KMS-11 (cell line): ENCODE measurements around the gene TBCE.
"Not testable (repeated sequence)": the region's sequence is repeated elsewhere in the genome, so short reads cannot be mapped to it uniquely, and the experiment has no call there.

Source experiments
- H2AFZ ChIP-seq: fragments of 200-600 bp; sonication (generic); 2 replicates; pipeline ENCODE4 v1.6.1; 2016; ENCODE audit warnings: antibody characterized with exemption, mixed run types, low read depth
- H3K27ac ChIP-seq: fragments of 200-600 bp; sonication (generic); 2 replicates; pipeline ENCODE4 v1.6.1; 2016; ENCODE audit warnings: mild to moderate bottlenecking, mixed run types
- H3K27me3 ChIP-seq: fragments of 200-600 bp; sonication (generic); 2 replicates; pipeline ENCODE4 v1.6.1; 2017; ENCODE audit warnings: mild to moderate bottlenecking, low read depth, mixed run types, moderate library complexity; ENCODE audit not compliant: insufficient read depth
- H3K36me3 ChIP-seq: fragments of 200-600 bp; sonication (generic); 2 replicates; pipeline ENCODE4 v1.6.1; 2017; ENCODE audit warnings: mild to moderate bottlenecking, mixed run types; ENCODE audit not compliant: insufficient read depth
- H3K4me1 ChIP-seq: fragments of 200-600 bp; sonication (generic); 2 replicates; pipeline ENCODE4 v1.6.1; 2016; ENCODE audit warnings: mild to moderate bottlenecking, low read depth, mixed run types; ENCODE audit not compliant: poor library complexity, severe bottlenecking
- H3K4me2 ChIP-seq: fragments of 200-600 bp; sonication (generic); 2 replicates; pipeline ENCODE4 v1.7.0; 2016; ENCODE audit warnings: mild to moderate bottlenecking, mixed run types
- H3K4me3 ChIP-seq: fragments of 200-600 bp; sonication (generic); IDR thresholded peaks from 2 replicates; pipeline ENCODE4 v1.6.1; 2017; ENCODE audit warnings: low read depth, low read length, mixed read lengths; ENCODE audit not compliant: insufficient read depth
- H3K79me2 ChIP-seq: fragments of 200-600 bp; sonication (generic); 2 replicates; pipeline ENCODE4 v1.6.1; 2016; ENCODE audit warnings: low read depth, mixed run types; ENCODE audit not compliant: insufficient read depth
- H3K9ac ChIP-seq: fragments of 200-600 bp; sonication (generic); 2 replicates; pipeline ENCODE4 v1.6.1; 2016; ENCODE audit warnings: mild to moderate bottlenecking, mixed run types
- H4K20me1 ChIP-seq: fragments of 200-600 bp; sonication (generic); 2 replicates; pipeline ENCODE4 v1.6.1; 2016; ENCODE audit warnings: mild to moderate bottlenecking, mixed run types; ENCODE audit not compliant: insufficient read depth
- TF ChIP-seq, protein P1 (sequence below): fragments of 200-600 bp; sonication (generic); conservative IDR thresholded peaks from 2 replicates; pipeline ENCODE4 v1.6.1; 2017; ENCODE audit warnings: low read depth, mild to moderate bottlenecking, antibody characterized with exemption, low read length, moderate library complexity, mixed read lengths

Gene TBCE

DNA sequence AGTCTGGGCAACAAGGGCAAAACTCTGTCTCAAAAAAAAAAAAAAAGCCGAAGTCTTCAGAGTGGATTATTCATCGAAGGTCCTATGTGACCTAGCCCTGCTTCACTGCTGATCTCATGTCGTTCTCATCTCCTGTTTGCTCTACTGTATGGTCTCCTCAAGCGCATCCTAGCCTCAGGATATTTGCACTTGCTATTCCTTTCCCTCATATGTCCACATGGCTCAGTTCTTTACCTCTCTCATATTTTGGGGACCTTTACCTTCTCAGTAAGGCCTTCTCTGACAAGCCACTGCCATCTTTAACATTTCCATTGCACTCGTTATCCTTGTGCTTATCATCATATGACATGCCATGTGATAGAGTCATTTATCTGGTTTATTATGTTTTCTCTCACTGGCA lies 2.6 kb downstream of the TBCE start:
- Histone ChIP-seq H2AFZ (no peak overlapping the region), H3K9ac (no peak overlapping the region), H3K4me3 (no peak overlapping the region), H3K4me1 (peaks cover 14% of the 10 kb centered on the region), H3K4me2 (no peak overlapping the region), H3K36me3 (no peaks in the 10 kb centered on the region), H3K79me2 (peaks cover 26% of the 10 kb centered on the region; the same call in 1 of the 2 replicates), H4K20me1 (no peaks in the 10 kb centered on the region), H3K27ac (no peak overlapping the region), H3K27me3 (no peaks in the 10 kb centered on the region)
- TF ChIP-seq, protein P1, sequence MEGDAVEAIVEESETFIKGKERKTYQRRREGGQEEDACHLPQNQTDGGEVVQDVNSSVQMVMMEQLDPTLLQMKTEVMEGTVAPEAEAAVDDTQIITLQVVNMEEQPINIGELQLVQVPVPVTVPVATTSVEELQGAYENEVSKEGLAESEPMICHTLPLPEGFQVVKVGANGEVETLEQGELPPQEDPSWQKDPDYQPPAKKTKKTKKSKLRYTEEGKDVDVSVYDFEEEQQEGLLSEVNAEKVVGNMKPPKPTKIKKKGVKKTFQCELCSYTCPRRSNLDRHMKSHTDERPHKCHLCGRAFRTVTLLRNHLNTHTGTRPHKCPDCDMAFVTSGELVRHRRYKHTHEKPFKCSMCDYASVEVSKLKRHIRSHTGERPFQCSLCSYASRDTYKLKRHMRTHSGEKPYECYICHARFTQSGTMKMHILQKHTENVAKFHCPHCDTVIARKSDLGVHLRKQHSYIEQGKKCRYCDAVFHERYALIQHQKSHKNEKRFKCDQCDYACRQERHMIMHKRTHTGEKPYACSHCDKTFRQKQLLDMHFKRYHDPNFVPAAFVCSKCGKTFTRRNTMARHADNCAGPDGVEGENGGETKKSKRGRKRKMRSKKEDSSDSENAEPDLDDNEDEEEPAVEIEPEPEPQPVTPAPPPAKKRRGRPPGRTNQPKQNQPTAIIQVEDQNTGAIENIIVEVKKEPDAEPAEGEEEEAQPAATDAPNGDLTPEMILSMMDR, result no peak

DNA sequence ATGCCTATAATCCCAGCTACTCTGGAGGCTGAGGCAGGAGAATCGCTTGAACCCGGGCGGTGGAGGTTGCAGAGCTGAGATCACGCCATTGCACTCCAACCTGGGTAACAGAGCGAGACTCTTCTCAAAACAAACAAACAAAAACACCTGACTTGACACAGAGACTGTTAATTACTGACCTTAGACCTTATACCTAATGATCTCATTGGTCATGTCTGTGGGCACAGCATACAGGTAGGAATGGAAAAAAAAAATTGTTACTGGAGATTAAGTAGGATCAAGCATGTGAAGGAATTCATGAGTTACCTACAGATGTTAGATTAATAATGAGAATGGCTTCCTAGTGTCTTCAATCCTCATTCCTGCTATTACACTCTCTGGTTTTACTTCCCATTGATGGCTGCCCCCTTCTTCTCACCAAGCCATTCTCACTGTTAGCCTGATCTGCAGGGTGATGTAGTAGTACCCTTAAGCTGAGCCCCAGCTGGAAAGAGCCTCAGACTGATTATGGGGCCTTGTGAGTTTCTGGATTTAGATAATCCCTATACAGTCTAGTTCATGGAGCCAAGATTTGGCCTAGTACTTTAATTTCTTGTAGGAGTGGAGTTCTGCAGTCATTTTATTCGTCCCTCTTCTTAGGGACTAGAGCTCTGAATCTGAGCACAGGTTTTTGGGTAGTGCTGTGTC lies 8.8 kb downstream of the TBCE start:
- H2AFZ ChIP-seq, result no peak overlapping the region
- H4K20me1 ChIP-seq, result no peaks in the 10 kb centered on the region
- no peaks in the 10 kb centered on the region for H3K27me3 ChIP-seq
- no peaks in the 10 kb centered on the region for H3K4me1 ChIP-seq
- H3K79me2 ChIP-seq, result peaks cover 12% of the 10 kb centered on the region; the same call in 1 of the 2 replicates
- TF ChIP-seq, protein P1, result no peak
- H3K4me2 ChIP-seq, result no peak overlapping the region
- H3K27ac ChIP-seq, result no peak overlapping the region
- no peak overlapping the region for H3K9ac ChIP-seq
- H3K36me3 ChIP-seq, result no peaks in the 10 kb centered on the region
- H3K4me3 ChIP-seq, result no peak overlapping the region

DNA sequence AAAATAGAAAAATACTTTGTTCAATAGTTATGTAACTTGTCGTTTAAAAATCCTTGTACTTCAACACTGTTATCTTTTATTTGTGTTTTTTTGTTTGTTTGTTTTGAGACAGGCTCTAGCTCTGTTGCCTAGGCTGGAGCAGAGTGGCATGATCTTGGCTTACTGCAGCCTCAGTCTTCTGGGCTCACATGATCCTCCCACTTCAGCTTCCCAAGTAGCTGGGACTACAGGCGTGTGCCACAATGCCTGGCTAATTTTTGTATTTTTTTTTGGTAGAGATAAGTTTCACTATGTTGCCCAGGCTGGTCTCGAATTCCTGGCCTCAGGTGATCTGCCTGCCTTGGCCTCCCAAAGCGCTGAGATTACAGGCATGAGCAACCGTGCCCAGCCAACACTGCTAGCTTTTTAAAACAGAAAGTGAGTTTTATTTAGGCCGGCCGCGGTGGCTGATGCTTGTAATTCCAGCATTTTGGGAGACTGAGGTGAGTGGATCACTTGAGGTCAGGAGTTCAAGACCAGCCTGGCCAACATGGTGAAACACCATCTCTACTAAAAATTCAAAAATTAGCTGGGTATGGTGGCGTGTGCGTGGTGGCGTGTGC lies 11.0 kb downstream of the TBCE start:
- not testable (repeated sequence) for H3K4me2 ChIP-seq, H3K4me1 ChIP-seq, H3K36me3 ChIP-seq, H3K4me3 ChIP-seq, H4K20me1 ChIP-seq, H2AFZ ChIP-seq, H3K27ac ChIP-seq, H3K9ac ChIP-seq, H3K79me2 ChIP-seq, H3K27me3 ChIP-seq

DNA sequence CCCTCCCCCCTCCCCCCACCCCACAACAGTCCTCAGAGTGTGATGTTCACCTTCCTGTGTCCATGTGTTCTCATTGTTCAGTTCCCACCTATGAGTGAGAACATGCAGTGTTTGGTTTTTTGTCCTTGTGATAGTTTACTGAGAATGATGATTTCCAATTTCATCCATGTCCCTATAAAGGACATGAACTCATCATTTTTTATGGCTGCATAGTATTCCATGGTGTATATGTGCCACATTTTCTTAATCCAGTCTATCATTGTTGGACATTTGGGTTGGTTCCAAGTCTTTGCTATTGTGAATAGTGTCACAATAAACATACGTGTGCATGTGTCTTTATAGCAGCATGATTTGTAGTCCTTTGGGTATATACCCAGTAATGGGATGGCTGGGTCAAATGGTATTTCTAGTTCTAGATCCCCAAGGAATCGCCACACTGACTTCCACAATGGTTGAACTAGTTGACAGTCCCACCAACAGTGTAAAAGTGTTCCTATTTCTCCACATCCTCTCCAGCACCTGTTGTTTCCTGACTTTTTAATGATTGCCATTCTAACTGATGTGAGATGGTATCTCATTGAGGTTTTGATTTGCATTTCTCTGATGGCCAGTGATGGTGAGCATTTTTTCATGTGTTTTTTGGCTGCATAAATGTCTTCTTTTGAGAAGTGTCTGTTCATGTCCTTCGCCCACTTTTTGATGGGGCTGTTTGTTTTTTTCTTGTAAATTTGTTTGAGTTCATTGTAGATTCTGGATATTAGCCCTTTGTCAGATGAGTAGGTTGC lies 14.9 kb downstream of the TBCE start:
- not testable (repeated sequence) for H3K9ac ChIP-seq, H3K79me2 ChIP-seq, H3K4me1 ChIP-seq, H3K4me3 ChIP-seq, H3K27ac ChIP-seq, H3K4me2 ChIP-seq, H4K20me1 ChIP-seq, H3K36me3 ChIP-seq, H3K27me3 ChIP-seq, H2AFZ ChIP-seq

DNA sequence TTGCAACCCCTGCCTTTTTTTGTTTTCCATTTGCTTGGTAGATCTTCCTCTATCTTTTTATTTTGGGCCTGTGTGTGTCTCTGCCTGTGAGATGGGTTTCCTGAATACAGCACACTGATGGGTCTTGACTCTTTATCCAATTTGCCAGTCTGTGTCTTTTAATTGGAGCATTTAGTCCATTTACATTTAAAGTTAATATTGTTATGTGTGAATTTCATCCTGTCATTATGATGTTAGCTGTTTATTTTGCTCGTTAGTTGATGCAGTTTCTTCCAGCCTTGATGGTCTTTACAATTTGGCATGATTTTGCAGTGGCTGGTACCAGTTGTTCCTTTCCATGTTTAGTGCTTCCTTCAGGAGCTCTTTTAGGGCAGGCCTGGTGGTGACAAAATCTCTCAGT lies 18.4 kb downstream of the TBCE start:
- not testable (repeated sequence) for H3K4me1 ChIP-seq, H3K36me3 ChIP-seq, H4K20me1 ChIP-seq, H3K27ac ChIP-seq, H2AFZ ChIP-seq, H3K27me3 ChIP-seq, H3K9ac ChIP-seq, H3K4me3 ChIP-seq, H3K4me2 ChIP-seq
- peaks cover 12% of the 10 kb centered on the region; the same call in 1 of the 2 replicates for H3K79me2 ChIP-seq
